ENCODE data around the gene AFF3. TPM values are rescaled to one million over a fixed set of nuclear protein-coding genes. Genes with fewer than 3 reads are reported as not detected.
A peak's percentile ranks its signal among the peaks of the same experiment; 100 is the strongest.

AFF3 gene
- total and polyA plus RNA-seq, 2 donors (not counting 1 experiment from before 2014, with no cell fraction given): 0.50 to 2.5 TPM

DNA sequence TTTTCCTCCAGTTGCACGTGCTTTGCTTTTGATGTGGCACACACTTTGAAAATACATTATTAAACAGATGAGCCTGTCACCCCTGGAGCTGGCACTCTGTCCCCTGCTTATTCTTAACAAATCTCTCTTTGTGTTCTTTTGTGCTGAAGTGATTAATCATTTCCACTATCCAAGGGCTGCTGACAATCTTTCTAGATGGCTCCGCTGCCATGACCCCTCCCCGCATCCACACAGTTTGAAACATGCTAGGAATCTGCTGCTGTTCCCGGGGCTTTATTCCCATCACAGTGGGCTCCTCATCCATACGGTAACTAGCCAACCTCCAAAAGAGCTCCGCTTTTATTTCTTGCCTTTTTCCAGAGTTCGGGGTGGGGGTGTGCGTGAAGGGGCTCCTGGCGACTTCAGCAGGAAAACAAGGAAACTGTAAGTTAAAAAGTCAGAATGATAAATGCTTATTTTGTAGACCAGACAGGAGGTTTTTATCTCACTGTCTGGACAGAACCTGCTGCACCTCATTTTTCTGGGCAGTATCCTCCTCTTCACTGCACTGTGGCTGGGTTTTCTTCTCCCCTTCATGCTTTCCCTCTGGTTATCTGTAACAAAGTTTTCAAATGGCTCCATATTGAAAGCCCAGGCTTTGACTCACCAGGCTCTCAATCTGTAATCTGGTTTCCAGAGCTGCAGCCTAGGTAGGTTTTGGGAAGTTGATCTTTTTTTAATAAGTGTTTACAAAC is 319.7 kb downstream of the AFF3 start:
- no peak overlapping the region for H3K9ac ChIP-seq (ENCODE audit: insufficient read depth, low read length)
- no peak overlapping the region for H2AFZ ChIP-seq (ENCODE audit: low read length)
- DNase-seq (ENCODE audit: low read depth in 2 of 2): peak in 1 of 2 donors; percentile 63
- no peaks in the 10 kb centered on the region for H3K36me3 ChIP-seq (ENCODE audit: control insufficient read depth, insufficient read depth, low read length)
- H3K27ac ChIP-seq (ENCODE audit: insufficient read depth, low read length): no peak overlapping the region
- H3K27me3 ChIP-seq (ENCODE audit: control insufficient read depth, insufficient read depth, low read length): no peaks in the 10 kb centered on the region
- H3K79me2 ChIP-seq (ENCODE audit: control insufficient read depth, insufficient read depth, low read length): no peaks in the 10 kb centered on the region
- H3K4me2 ChIP-seq (ENCODE audit: extremely low read depth, insufficient read depth, low read length): no peak overlapping the region
- no peaks in the 10 kb centered on the region for H4K20me1 ChIP-seq (ENCODE audit: control insufficient read depth, extremely low read depth, insufficient read depth, low read length)
- H3K9me3 ChIP-seq (ENCODE audit: control insufficient read depth, insufficient read depth, low read depth, low read length): no peaks in the 10 kb centered on the region
- H3K4me1 ChIP-seq (ENCODE audit: control insufficient read depth, extremely low read depth, insufficient read depth, low read length): no peaks in the 10 kb centered on the region
- no peak overlapping the region for H3K4me3 ChIP-seq (replicated peaks in 1 of 4; ENCODE audit: control extremely low read depth in 1 of 4, insufficient read depth in 1 of 4, low read depth in 3 of 4, low read length in 4 of 4)
- TF ChIP-seq EZH2 (IDR thresholded peaks at IDR 0.05; ENCODE audit: low read length, missing control alignments): no peak
- TF ChIP-seq, protein P1, sequence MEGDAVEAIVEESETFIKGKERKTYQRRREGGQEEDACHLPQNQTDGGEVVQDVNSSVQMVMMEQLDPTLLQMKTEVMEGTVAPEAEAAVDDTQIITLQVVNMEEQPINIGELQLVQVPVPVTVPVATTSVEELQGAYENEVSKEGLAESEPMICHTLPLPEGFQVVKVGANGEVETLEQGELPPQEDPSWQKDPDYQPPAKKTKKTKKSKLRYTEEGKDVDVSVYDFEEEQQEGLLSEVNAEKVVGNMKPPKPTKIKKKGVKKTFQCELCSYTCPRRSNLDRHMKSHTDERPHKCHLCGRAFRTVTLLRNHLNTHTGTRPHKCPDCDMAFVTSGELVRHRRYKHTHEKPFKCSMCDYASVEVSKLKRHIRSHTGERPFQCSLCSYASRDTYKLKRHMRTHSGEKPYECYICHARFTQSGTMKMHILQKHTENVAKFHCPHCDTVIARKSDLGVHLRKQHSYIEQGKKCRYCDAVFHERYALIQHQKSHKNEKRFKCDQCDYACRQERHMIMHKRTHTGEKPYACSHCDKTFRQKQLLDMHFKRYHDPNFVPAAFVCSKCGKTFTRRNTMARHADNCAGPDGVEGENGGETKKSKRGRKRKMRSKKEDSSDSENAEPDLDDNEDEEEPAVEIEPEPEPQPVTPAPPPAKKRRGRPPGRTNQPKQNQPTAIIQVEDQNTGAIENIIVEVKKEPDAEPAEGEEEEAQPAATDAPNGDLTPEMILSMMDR (conservative IDR thresholded peaks at IDR 0.05 in 1 of 2, IDR thresholded peaks at IDR 0.05 in 1 of 2; ENCODE audit: low read depth in 1 of 2, low read length in 2 of 2): no peak

DNA sequence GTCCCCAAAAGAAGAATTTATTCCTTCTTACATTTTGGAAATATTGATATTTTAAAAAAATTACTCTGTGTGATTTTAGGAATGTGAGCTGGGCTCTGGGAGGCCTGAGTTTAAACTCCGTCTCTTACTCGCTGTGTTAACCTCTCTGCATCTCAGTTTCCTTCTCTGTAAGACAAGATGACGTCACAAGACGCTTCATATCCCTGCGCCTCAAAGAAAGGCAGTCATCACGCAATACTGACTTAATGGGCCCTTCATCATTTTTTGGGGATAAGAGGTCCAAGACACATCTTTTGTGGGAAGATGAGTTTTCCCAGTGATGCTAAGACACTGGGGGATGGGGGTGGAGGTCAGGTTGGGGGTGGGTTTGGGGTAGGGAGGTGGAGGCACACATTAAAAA is 320.4 kb downstream of the AFF3 start:
- no peaks in the 10 kb centered on the region for H3K36me3 ChIP-seq (ENCODE audit: control insufficient read depth, insufficient read depth, low read length)
- H3K79me2 ChIP-seq (ENCODE audit: control insufficient read depth, insufficient read depth, low read length): no peaks in the 10 kb centered on the region
- no peaks in the 10 kb centered on the region for H3K27me3 ChIP-seq (ENCODE audit: control insufficient read depth, insufficient read depth, low read length)
- no peak overlapping the region for H3K27ac ChIP-seq (ENCODE audit: insufficient read depth, low read length)
- H3K4me3 ChIP-seq (replicated peaks in 1 of 4; ENCODE audit: control extremely low read depth in 1 of 4, insufficient read depth in 1 of 4, low read depth in 3 of 4, low read length in 4 of 4): no peak overlapping the region
- no peak overlapping the region for H3K4me2 ChIP-seq (ENCODE audit: extremely low read depth, insufficient read depth, low read length)
- no peak overlapping the region for H3K9ac ChIP-seq (ENCODE audit: insufficient read depth, low read length)
- no peaks in the 10 kb centered on the region for H3K9me3 ChIP-seq (ENCODE audit: control insufficient read depth, insufficient read depth, low read depth, low read length)
- H3K4me1 ChIP-seq (ENCODE audit: control insufficient read depth, extremely low read depth, insufficient read depth, low read length): no peaks in the 10 kb centered on the region
- H2AFZ ChIP-seq (ENCODE audit: low read length): no peak overlapping the region
- H4K20me1 ChIP-seq (ENCODE audit: control insufficient read depth, extremely low read depth, insufficient read depth, low read length): no peaks in the 10 kb centered on the region
- TF ChIP-seq, protein P1 (conservative IDR thresholded peaks at IDR 0.05 in 1 of 2, IDR thresholded peaks at IDR 0.05 in 1 of 2; ENCODE audit: low read depth in 1 of 2, low read length in 2 of 2): no peak
- no peak for TF ChIP-seq EZH2 (IDR thresholded peaks at IDR 0.05; ENCODE audit: low read length, missing control alignments)
- DNase-seq (ENCODE audit: low read depth in 2 of 2): peak in 1 of 2 donors; percentile 53

DNA sequence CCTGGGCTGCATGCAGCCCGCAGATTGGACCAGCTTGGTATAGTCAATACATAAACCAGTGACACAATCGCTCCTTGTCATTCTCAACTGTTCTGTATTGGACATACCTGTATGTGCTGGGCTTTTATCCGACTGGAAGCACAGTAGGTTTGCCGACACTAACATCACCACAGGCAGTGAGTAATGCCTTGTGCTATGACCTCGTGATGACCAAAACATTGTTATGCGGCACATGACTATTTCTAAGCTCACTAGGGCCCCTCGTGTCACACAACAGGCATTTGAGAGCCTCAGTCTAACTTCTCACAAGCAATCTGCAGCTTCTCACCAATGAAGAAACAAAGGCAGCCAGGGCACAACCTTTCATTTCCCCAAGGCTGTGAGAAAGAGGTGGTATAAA is 320.8 kb downstream of the AFF3 start:
- no peaks in the 10 kb centered on the region for H3K36me3 ChIP-seq (ENCODE audit: control insufficient read depth, insufficient read depth, low read length)
- no peaks in the 10 kb centered on the region for H3K4me1 ChIP-seq (ENCODE audit: control insufficient read depth, extremely low read depth, insufficient read depth, low read length)
- no peak for TF ChIP-seq EZH2 (IDR thresholded peaks at IDR 0.05; ENCODE audit: low read length, missing control alignments)
- TF ChIP-seq, protein P1 (conservative IDR thresholded peaks at IDR 0.05 in 1 of 2, IDR thresholded peaks at IDR 0.05 in 1 of 2; ENCODE audit: low read depth in 1 of 2, low read length in 2 of 2): no peak
- H3K27ac ChIP-seq (ENCODE audit: insufficient read depth, low read length): no peak overlapping the region
- no peaks in the 10 kb centered on the region for H3K9me3 ChIP-seq (ENCODE audit: control insufficient read depth, insufficient read depth, low read depth, low read length)
- no peak overlapping the region for H3K9ac ChIP-seq (ENCODE audit: insufficient read depth, low read length)
- no peak overlapping the region for H2AFZ ChIP-seq (ENCODE audit: low read length)
- peak; percentile 71 to 91 for DNase-seq (ENCODE audit: low read depth in 2 of 2)
- no peak overlapping the region for H3K4me3 ChIP-seq (replicated peaks in 1 of 4; ENCODE audit: control extremely low read depth in 1 of 4, insufficient read depth in 1 of 4, low read depth in 3 of 4, low read length in 4 of 4)
- H3K27me3 ChIP-seq (ENCODE audit: control insufficient read depth, insufficient read depth, low read length): no peaks in the 10 kb centered on the region
- no peaks in the 10 kb centered on the region for H3K79me2 ChIP-seq (ENCODE audit: control insufficient read depth, insufficient read depth, low read length)
- no peak overlapping the region for H3K4me2 ChIP-seq (ENCODE audit: extremely low read depth, insufficient read depth, low read length)
- no peaks in the 10 kb centered on the region for H4K20me1 ChIP-seq (ENCODE audit: control insufficient read depth, extremely low read depth, insufficient read depth, low read length)

All from fibroblast of lung (primary cell).